HG02938 (cell line): Measurements from ENCODE around the gene TUBGCP6.
"Not testable (repeated sequence)": the region's sequence is repeated elsewhere in the genome, so short reads cannot be mapped to it uniquely, and the experiment has no call there.

Experiments used
- ATAC-seq: cut with Tn5 transposase; IDR thresholded peaks from one replicate; pipeline ENCODE4 v1.9.1; 2021; ENCODE audit warnings: mild to moderate bottlenecking, moderate library complexity; ENCODE audit not compliant: unreplicated experiment

Gene TUBGCP6

GRCh38 chr22:50278956-50279619, 34.3 kb upstream of the TUBGCP6 start:
- ATAC-seq: no peak

- ATAC-seq: no peak
Measured at GRCh38 chr22:50278461-50278860, 33.6 kb upstream of the TUBGCP6 start.

- no peak for ATAC-seq
Measured at GRCh38 chr22:50277761-50278160, 32.9 kb upstream of the TUBGCP6 start.

- no peak for ATAC-seq
Measured at GRCh38 chr22:50276143-50276542, 31.3 kb upstream of the TUBGCP6 start.

- ATAC-seq: no peak
Measured at GRCh38 chr22:50275181-50276055, 30.6 kb upstream of the TUBGCP6 start.

- no peak for ATAC-seq
Measured at GRCh38 chr22:50274771-50275170, 29.9 kb upstream of the TUBGCP6 start.

- ATAC-seq: no peak
Measured at GRCh38 chr22:50274311-50274710, 29.5 kb upstream of the TUBGCP6 start.

GRCh38 chr22:50273781-50274180, 29.0 kb upstream of the TUBGCP6 start:
- not testable (repeated sequence) for ATAC-seq

GRCh38 chr22:50273352-50273751, 28.5 kb upstream of the TUBGCP6 start:
- not testable (repeated sequence) for ATAC-seq

GRCh38 chr22:50272044-50272802, 27.4 kb upstream of the TUBGCP6 start:
- ATAC-seq: no peak

GRCh38 chr22:50271519-50271970, 26.7 kb upstream of the TUBGCP6 start:
- no peak for ATAC-seq

GRCh38 chr22:50270666-50271394, 26.0 kb upstream of the TUBGCP6 start:
- ATAC-seq: no peak

- ATAC-seq: no peak
Measured at GRCh38 chr22:50269970-50270665, 25.3 kb upstream of the TUBGCP6 start, which contains the start of gene MAPK11. Gene MAPK11, minus strand, starts transcription at chr22:50270380. Its CDS starts 88 bp downstream, at chr22:50270292.

- ATAC-seq: no peak
Measured at GRCh38 chr22:50269573-50269969, 24.7 kb upstream of the TUBGCP6 start.

GRCh38 chr22:50268655-50269113, 23.9 kb upstream of the TUBGCP6 start:
- no peak for ATAC-seq

GRCh38 chr22:50267591-50268390, 23.0 kb upstream of the TUBGCP6 start:
- ATAC-seq: no peak

- ATAC-seq: no peak
Measured at GRCh38 chr22:50266994-50267393, 22.2 kb upstream of the TUBGCP6 start.

GRCh38 chr22:50264946-50265669, 20.3 kb upstream of the TUBGCP6 start:
- no peak for ATAC-seq
